OCI-LY7 (cell line): ENCODE measurements around the gene FRS2. TPM values are rescaled to one million over a fixed set of nuclear protein-coding genes. Genes with fewer than 3 reads are reported as not detected.

Experiments
- BruUV-seq: library from RNA; stranded (reverse); fragments of 400-500 nt; replicated peaks from 2 replicates; lab custom pipeline; 2021; lab: Mats Ljungman, UMichigan
- CTCF ChIA-PET: fragments of 300-600 bp; sonication (Branson Sonifier 250); formaldehyde crosslinking; loops from one replicate; lab custom pipeline; 2022; ENCODE audit warnings: antibody characterized with exemption; ENCODE audit not compliant: unreplicated experiment; lab: Charles Lee
- POLR2A ChIA-PET: fragments of 300-600 bp; sonication (Branson Sonifier 250); formaldehyde crosslinking; loops from one replicate; lab custom pipeline; 2022; ENCODE audit warnings: antibody characterized with exemption; lab: Charles Lee
- DNase-seq: peaks from one replicate; pipeline ENCODE4 v3.0.0-alpha.2; 2015; ENCODE audit warnings: low spot score
- H2AFZ ChIP-seq: fragments of 200-600 bp; sonication (generic), shearing (Covaris generic); 2 replicates; pipeline ENCODE4 v1.6.1; 2014; ENCODE audit warnings: mild to moderate bottlenecking, antibody characterized with exemption, low read length, moderate library complexity
- H3K27ac ChIP-seq: fragments of 200-600 bp; sonication (generic); 2 replicates; pipeline ENCODE4 v1.5.1; 2014; ENCODE audit warnings: mixed run types, low read depth, mild to moderate bottlenecking, moderate library complexity, low read length, inconsistent platforms; ENCODE audit not compliant: poor library complexity, severe bottlenecking
- H3K36me3 ChIP-seq: fragments of 200-600 bp; sonication (generic); 2 replicates; pipeline ENCODE4 v1.6.1; 2014; ENCODE audit warnings: mild to moderate bottlenecking, antibody characterized with exemption, low read length, moderate library complexity, mixed read lengths; ENCODE audit not compliant: insufficient read depth
- H3K4me1 ChIP-seq: fragments of 200-600 bp; sonication (generic); 2 replicates; pipeline ENCODE4 v1.5.1; 2014; ENCODE audit warnings: mild to moderate bottlenecking, low read length; ENCODE audit not compliant: insufficient read depth, poor library complexity, severe bottlenecking
- H3K4me2 ChIP-seq: fragments of 200-600 bp; sonication (generic); 2 replicates; pipeline ENCODE4 v1.6.1; 2014; ENCODE audit warnings: mild to moderate bottlenecking, low read length
- H3K4me3 ChIP-seq: fragments of 200-600 bp; sonication (generic); 2 replicates; pipeline ENCODE4 v1.5.1; 2014; ENCODE audit warnings: mild to moderate bottlenecking, low read depth, low read length; ENCODE audit not compliant: poor library complexity, severe bottlenecking
- H3K79me2 ChIP-seq: fragments of 200-600 bp; sonication (generic); 2 replicates; pipeline ENCODE4 v1.6.1; 2016; ENCODE audit warnings: low read depth, mild to moderate bottlenecking, low read length, moderate library complexity, mixed read lengths; ENCODE audit not compliant: insufficient read depth
- H3K9me2 ChIP-seq: fragments of 200-600 bp; sonication (generic); 2 replicates; pipeline ENCODE4 v1.6.1; 2016; ENCODE audit warnings: mild to moderate bottlenecking, low read length, mixed read lengths; ENCODE audit not compliant: insufficient read depth
- H3K9me3 ChIP-seq: fragments of 200-600 bp; sonication (generic); 2 replicates; pipeline ENCODE4 v1.6.1; 2014; ENCODE audit warnings: mild to moderate bottlenecking, mixed run types, low read length, mixed read lengths
- H4K20me1 ChIP-seq: fragments of 200-600 bp; sonication (generic); 2 replicates; pipeline ENCODE4 v1.6.1; 2014; ENCODE audit warnings: mild to moderate bottlenecking, antibody characterized with exemption, low read length, moderate library complexity, mixed read lengths; ENCODE audit not compliant: insufficient read depth
- EZH2phosphoT487 ChIP-seq: fragments of 200-600 bp; sonication (generic); IDR thresholded peaks from 2 replicates; pipeline ENCODE4 v1.6.1; 2018; ENCODE audit warnings: low read depth, borderline replicate concordance, mild to moderate bottlenecking, mixed run types, antibody characterized with exemption, low read length, moderate library complexity, mixed read lengths
- intact Hi-C: fragments of 100-400 bp; cut with micrococcal nuclease; formaldehyde crosslinking; loops from one replicate; pipeline ENCODE4 v1.10.0; 2022; ENCODE audit not compliant: unreplicated experiment
- total RNA-seq, 2 experiments: library from RNA; depleted of rRNA in 1 of 2; stranded (reverse); fragments of >200 nt in 1 of 2; shearing (Covaris generic) in 1 of 2; gene quantifications; 2 replicates each; pipeline ENCODE4 v1.2.3, GENCODE V29; 2014 to 2022
- TF ChIP-seq, protein P1 (sequence below): fragments of 200-600 bp; sonication (generic); conservative IDR thresholded peaks from 2 replicates; pipeline ENCODE4 v1.5.1; 2014; ENCODE audit warnings: mild to moderate bottlenecking, antibody characterized with exemption, low read length, moderate library complexity, mixed read lengths

The FRS2 gene
- total RNA-seq, 2 experiments from 2014 or later, result 11.1 to 18.5 TPM

DNA sequence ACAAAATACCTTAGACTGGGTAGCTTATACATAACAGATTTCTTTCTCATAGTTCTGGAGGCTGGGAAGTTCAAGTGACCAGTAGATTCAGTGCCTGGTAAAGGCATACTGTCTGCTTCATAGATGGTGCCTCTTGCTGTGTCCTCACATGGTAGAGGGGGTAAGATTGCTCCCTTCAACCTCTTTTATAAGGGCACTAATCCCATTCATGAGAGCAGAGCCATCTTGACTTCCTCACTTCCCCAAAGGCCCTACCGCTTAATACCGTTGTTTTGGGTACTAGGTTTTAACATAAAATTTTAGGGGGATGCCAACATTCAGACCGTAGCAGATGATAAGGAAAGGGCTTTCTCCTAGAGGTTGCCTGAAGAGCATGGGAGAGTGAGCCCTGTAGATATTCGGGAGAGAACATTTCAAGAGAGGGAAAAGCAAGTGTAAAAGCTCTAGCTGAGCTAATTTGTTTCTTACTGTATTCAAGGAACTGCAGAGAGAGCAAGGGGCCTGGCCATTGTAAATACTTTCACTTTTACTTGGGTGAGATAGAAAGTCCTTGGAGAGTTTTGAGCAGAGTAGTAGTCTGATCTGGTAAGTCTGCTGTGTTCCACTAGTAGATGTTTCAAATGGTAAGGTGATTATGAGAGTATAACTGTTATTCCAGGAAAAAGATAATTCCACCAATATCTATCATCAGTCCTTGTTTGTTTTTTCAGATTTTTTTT is 27.3 kb downstream of the FRS2 start:
- H3K27ac ChIP-seq, result no peak overlapping the region
- no peaks in the 10 kb centered on the region for H3K4me1 ChIP-seq
- H3K4me2 ChIP-seq, result no peak overlapping the region; the same call in 1 of the 2 replicates
- no peak overlapping the region for H3K4me3 ChIP-seq
- POLR2A ChIA-PET, result interaction anchor here (1.6 kb wide), 1 partner anchor 46 kb away, joined by 3 read pairs; no protein-coding TSS in a partner anchor
- intact Hi-C loops, result no loop called here
- no peaks in the 10 kb centered on the region for H4K20me1 ChIP-seq
- peaks cover 35% of the 10 kb centered on the region; the same call in 1 of the 2 replicates for H3K79me2 ChIP-seq
- no peak for DNase-seq
- no peak overlapping the region for H2AFZ ChIP-seq
- H3K9me3 ChIP-seq, result 0 out of 2 replicates have a peak, but pooled peaks cover 6% of the 10 kb centered on the region
- TF ChIP-seq, protein P1, sequence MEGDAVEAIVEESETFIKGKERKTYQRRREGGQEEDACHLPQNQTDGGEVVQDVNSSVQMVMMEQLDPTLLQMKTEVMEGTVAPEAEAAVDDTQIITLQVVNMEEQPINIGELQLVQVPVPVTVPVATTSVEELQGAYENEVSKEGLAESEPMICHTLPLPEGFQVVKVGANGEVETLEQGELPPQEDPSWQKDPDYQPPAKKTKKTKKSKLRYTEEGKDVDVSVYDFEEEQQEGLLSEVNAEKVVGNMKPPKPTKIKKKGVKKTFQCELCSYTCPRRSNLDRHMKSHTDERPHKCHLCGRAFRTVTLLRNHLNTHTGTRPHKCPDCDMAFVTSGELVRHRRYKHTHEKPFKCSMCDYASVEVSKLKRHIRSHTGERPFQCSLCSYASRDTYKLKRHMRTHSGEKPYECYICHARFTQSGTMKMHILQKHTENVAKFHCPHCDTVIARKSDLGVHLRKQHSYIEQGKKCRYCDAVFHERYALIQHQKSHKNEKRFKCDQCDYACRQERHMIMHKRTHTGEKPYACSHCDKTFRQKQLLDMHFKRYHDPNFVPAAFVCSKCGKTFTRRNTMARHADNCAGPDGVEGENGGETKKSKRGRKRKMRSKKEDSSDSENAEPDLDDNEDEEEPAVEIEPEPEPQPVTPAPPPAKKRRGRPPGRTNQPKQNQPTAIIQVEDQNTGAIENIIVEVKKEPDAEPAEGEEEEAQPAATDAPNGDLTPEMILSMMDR, result no peak
- no peak for TF ChIP-seq EZH2phosphoT487
- no peaks in the 10 kb centered on the region for H3K9me2 ChIP-seq
- H3K36me3 ChIP-seq, result peaks cover 9% of the 10 kb centered on the region; the same call in 1 of the 2 replicates
- no TSS peak for BruUV-seq
- CTCF ChIA-PET, result no interaction called here

DNA sequence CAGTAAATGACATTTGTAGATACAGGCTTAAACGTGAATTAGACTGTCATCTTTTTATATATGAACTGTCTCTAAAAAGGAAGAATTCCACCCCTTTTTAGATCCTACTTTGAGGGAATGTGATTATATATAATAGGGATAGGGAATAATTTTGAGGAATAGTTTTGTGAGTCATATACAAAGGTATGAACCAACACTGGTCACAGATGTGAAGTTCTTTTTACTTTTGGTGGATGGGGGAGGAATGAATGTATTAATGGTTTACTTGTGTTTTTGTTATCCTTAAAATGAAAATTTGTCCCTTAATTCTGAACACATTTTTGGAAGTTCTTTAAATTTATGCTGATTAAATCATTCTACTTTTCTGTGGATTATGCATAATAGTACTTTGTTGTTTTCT is 30.4 kb downstream of the FRS2 start:
- H3K9me2 ChIP-seq, result no peaks in the 10 kb centered on the region
- ChIA-PET POLR2A (interaction anchor here (1.2 kb wide), 1 partner anchor 9 kb away, joined by 6 read pairs; no protein-coding TSS in a partner anchor), CTCF (no interaction called here)
- no peak overlapping the region for H3K27ac ChIP-seq
- H3K4me1 ChIP-seq, result no peaks in the 10 kb centered on the region
- DNase-seq, result no peak
- H4K20me1 ChIP-seq, result no peaks in the 10 kb centered on the region
- no peak for TF ChIP-seq EZH2phosphoT487
- TF ChIP-seq, protein P1, result no peak
- no peak overlapping the region for H3K4me3 ChIP-seq
- peaks cover 32% of the 10 kb centered on the region; the same call in 1 of the 2 replicates for H3K79me2 ChIP-seq
- peaks cover 2% of the 10 kb centered on the region; the same call in 1 of the 2 replicates for H3K36me3 ChIP-seq
- no peak overlapping the region for H3K4me2 ChIP-seq
- H2AFZ ChIP-seq, result no peak overlapping the region
- 0 out of 2 replicates have a peak, but pooled peaks cover 2% of the 10 kb centered on the region for H3K9me3 ChIP-seq
- no TSS peak for BruUV-seq
- intact Hi-C loops, result no loop called here
